HG02610 (cell line): ENCODE measurements around the gene GIPC2.
"Not testable (repeated sequence)": the region's sequence is repeated elsewhere in the genome, so short reads cannot be mapped to it uniquely, and the experiment has no call there.

Experiments
- ATAC-seq: cut with Tn5 transposase; IDR thresholded peaks from one replicate; pipeline ENCODE4 v1.9.1; 2021; ENCODE audit warnings: mild to moderate bottlenecking, moderate library complexity; ENCODE audit not compliant: unreplicated experiment

Gene GIPC2

GRCh38 chr1:78093560-78093959 lies 47.8 kb downstream of the GIPC2 start:
- ATAC-seq = no peak

- no peak for ATAC-seq
Observed at GRCh38 chr1:78094639-78095038, 48.9 kb downstream of the GIPC2 start.

- no peak for ATAC-seq
Observed at GRCh38 chr1:78095593-78095992, 49.8 kb downstream of the GIPC2 start.

GRCh38 chr1:78096017-78096416 lies 50.3 kb downstream of the GIPC2 start:
- ATAC-seq = no peak

GRCh38 chr1:78096976-78097375 lies 51.2 kb downstream of the GIPC2 start:
- no peak for ATAC-seq

GRCh38 chr1:78101051-78101450 lies 55.3 kb downstream of the GIPC2 start:
- ATAC-seq = no peak

- ATAC-seq = no peak
Observed at GRCh38 chr1:78101514-78101913, 55.7 kb downstream of the GIPC2 start.

- ATAC-seq = no peak
Observed at GRCh38 chr1:78102082-78102481, 56.3 kb downstream of the GIPC2 start.

GRCh38 chr1:78102916-78103315 lies 57.1 kb downstream of the GIPC2 start:
- no peak for ATAC-seq

- no peak for ATAC-seq
Observed at GRCh38 chr1:78104322-78104721, 58.6 kb downstream of the GIPC2 start.

GRCh38 chr1:78109659-78110058 lies 63.9 kb downstream of the GIPC2 start:
- not testable (repeated sequence) for ATAC-seq

- no peak for ATAC-seq
Observed at GRCh38 chr1:78113156-78113916, 67.6 kb downstream of the GIPC2 start.

GRCh38 chr1:78114034-78114956 lies 68.5 kb downstream of the GIPC2 start:
- ATAC-seq = peak; percentile 89

- not testable (repeated sequence) for ATAC-seq
Observed at GRCh38 chr1:78120485-78120884, 74.7 kb downstream of the GIPC2 start.

GRCh38 chr1:78121710-78122109 lies 75.9 kb downstream of the GIPC2 start:
- ATAC-seq = no peak

- ATAC-seq = no peak
Observed at GRCh38 chr1:78122389-78122788, 76.6 kb downstream of the GIPC2 start.

GRCh38 chr1:78126506-78126905 lies 80.7 kb downstream of the GIPC2 start:
- no peak for ATAC-seq

- ATAC-seq = no peak
Observed at GRCh38 chr1:78132174-78132947, 86.6 kb downstream of the GIPC2 start.

- no peak for ATAC-seq
Observed at GRCh38 chr1:78132948-78133322, 87.2 kb downstream of the GIPC2 start.

- no peak for ATAC-seq
Observed at GRCh38 chr1:78136680-78137079, 90.9 kb downstream of the GIPC2 start.

- peak; percentile 41 for ATAC-seq
Observed at GRCh38 chr1:78141531-78142231, 95.9 kb downstream of the GIPC2 start.
